ENCODE results near the gene FRG2. TPM values are rescaled to one million over a fixed set of nuclear protein-coding genes. Genes with fewer than 3 reads are reported as not detected.

FRG2 gene
- not detected in 5 replicates for total RNA-seq (2022; extraction: Qiagen RNA extraction)

GRCh38 chr4:190027156-190027555 lies at the start of gene FRG2:
Gene FRG2 (minus strand): TSS chr4:190027256. CDS start chr4:190027204, 52 bp downstream.

GRCh38 chr4:190064342-190064741 lies 37.3 kb upstream of the FRG2 start, which contains the start of gene DBET:
Gene DBET (plus strand): TSS chr4:190064502.

Other genes starting within 250 kb of the FRG2 start
- 34.3 to 47.2 TPM (median 36.4 TPM) in 5 replicates for gene FRG1, start 86.4 kb downstream of the FRG2 start, total RNA-seq (2022; extraction: Qiagen RNA extraction)
- gene DBET, start 37.2 kb upstream of the FRG2 start, total RNA-seq (2022; extraction: Qiagen RNA extraction) = not detected in 5 replicates
- not detected in 5 replicates for gene DUX4, start 146.5 kb upstream of the FRG2 start, total RNA-seq (2022; extraction: Qiagen RNA extraction)